OCI-LY1 (cell line): ENCODE data around the gene PURA.
A peak's percentile ranks its signal among the peaks of the same experiment; 100 is the strongest.

ENCODE experiments used
- H2AFZ ChIP-seq: fragments of 200-600 bp; sonication (generic), shearing (Covaris generic); 2 replicates; pipeline ENCODE4 v1.6.0; 2014; ENCODE audit warnings: antibody characterized with exemption, mild to moderate bottlenecking, low read length
- H3F3A ChIP-seq: fragments of 200-600 bp; sonication (generic), shearing (Covaris generic); 2 replicates; pipeline ENCODE4 v1.6.0; 2014; ENCODE audit warnings: mild to moderate bottlenecking, antibody characterized with exemption, low read length, moderate library complexity; ENCODE audit not compliant: insufficient read depth
- H3K27ac ChIP-seq: fragments of 200-600 bp; sonication (generic); 2 replicates; pipeline ENCODE4 v1.5.1; 2014; ENCODE audit warnings: low read length, mixed run types, mild to moderate bottlenecking, low read depth; ENCODE audit not compliant: poor library complexity, severe bottlenecking
- H3K27me3 ChIP-seq: fragments of 200-600 bp; sonication (generic); 2 replicates; pipeline ENCODE4 v1.6.0; 2014; ENCODE audit warnings: antibody characterized with exemption, mild to moderate bottlenecking, low read length, moderate library complexity; ENCODE audit not compliant: insufficient read depth
- H3K36me3 ChIP-seq: fragments of 200-600 bp; sonication (generic); 2 replicates; pipeline ENCODE4 v1.6.1; 2014; ENCODE audit warnings: mild to moderate bottlenecking, antibody characterized with exemption, low read length, moderate library complexity, mixed read lengths; ENCODE audit not compliant: insufficient read depth
- H3K4me1 ChIP-seq: fragments of 200-600 bp; sonication (generic); 2 replicates; pipeline ENCODE4 v1.5.1; 2014; ENCODE audit warnings: mild to moderate bottlenecking, low read length, moderate library complexity; ENCODE audit not compliant: insufficient read depth, severe bottlenecking
- H3K4me2 ChIP-seq: fragments of 200-600 bp; sonication (generic), shearing (Covaris generic); 2 replicates; pipeline ENCODE4 v1.6.1; 2014; ENCODE audit warnings: low read length
- H3K4me3 ChIP-seq: fragments of 200-600 bp; sonication (generic); 2 replicates; pipeline ENCODE4 v1.5.1; 2014; ENCODE audit warnings: low read length, low read depth, mild to moderate bottlenecking, mixed read lengths; ENCODE audit not compliant: poor library complexity, severe bottlenecking
- H3K79me2 ChIP-seq: fragments of 200-600 bp; shearing (Covaris generic); 2 replicates; pipeline ENCODE4 v1.6.1; 2016; ENCODE audit warnings: mixed run types, low read length, mixed read lengths; ENCODE audit not compliant: insufficient read depth
- H3K9ac ChIP-seq: fragments of 200-600 bp; sonication (generic), shearing (Covaris generic); 2 replicates; pipeline ENCODE4 v1.6.1; 2014; ENCODE audit warnings: mild to moderate bottlenecking, low read length, mixed read lengths
- H3K9me2 ChIP-seq: fragments of 200-600 bp; sonication (generic), shearing (Covaris generic); 2 replicates; pipeline ENCODE4 v1.6.1; 2014; ENCODE audit warnings: low read depth, mild to moderate bottlenecking, low read length, mixed read lengths
- H3K9me3 ChIP-seq: fragments of 200-600 bp; shearing (Covaris generic); 2 replicates; pipeline ENCODE4 v1.6.1; 2014; ENCODE audit warnings: low read length, mixed read lengths
- H4K20me1 ChIP-seq: fragments of 200-600 bp; sonication (generic), shearing (Covaris generic); 2 replicates; pipeline ENCODE4 v1.6.0; 2016; ENCODE audit warnings: mild to moderate bottlenecking, low read length; ENCODE audit not compliant: insufficient read depth
- EZH2 ChIP-seq: fragments of 200-600 bp; sonication (generic), shearing (Covaris generic); IDR thresholded peaks from 2 replicates; pipeline ENCODE4 v1.8.0; 2017; ENCODE audit warnings: borderline replicate concordance, mixed run types, mild to moderate bottlenecking, antibody characterized with exemption, low read length, moderate library complexity, mixed read lengths
- TF ChIP-seq, protein P1 (sequence below): fragments of 200-600 bp; sonication (generic), shearing (Covaris generic); IDR thresholded peaks from 2 replicates; pipeline ENCODE4 v1.5.1; 2017; ENCODE audit warnings: mild to moderate bottlenecking, antibody characterized with exemption, low read length, moderate library complexity, mixed read lengths

Gene PURA

GRCh38 chr5:140075371-140075770 is 38.5 kb upstream of the PURA start:
- no peak overlapping the region for H3K27ac ChIP-seq
- no peak overlapping the region for H2AFZ ChIP-seq
- H4K20me1 ChIP-seq, result no peaks in the 10 kb centered on the region
- H3K9me2 ChIP-seq, result no peaks in the 10 kb centered on the region
- H3K9me3 ChIP-seq, result no peaks in the 10 kb centered on the region
- H3F3A ChIP-seq, result no peaks in the 10 kb centered on the region
- no peak overlapping the region for H3K4me2 ChIP-seq
- no peaks in the 10 kb centered on the region for H3K4me1 ChIP-seq
- no peak overlapping the region for H3K9ac ChIP-seq
- no peaks in the 10 kb centered on the region for H3K79me2 ChIP-seq
- no peaks in the 10 kb centered on the region for H3K36me3 ChIP-seq
- no peaks in the 10 kb centered on the region for H3K27me3 ChIP-seq
- TF ChIP-seq EZH2, result no peak
- TF ChIP-seq, protein P1, sequence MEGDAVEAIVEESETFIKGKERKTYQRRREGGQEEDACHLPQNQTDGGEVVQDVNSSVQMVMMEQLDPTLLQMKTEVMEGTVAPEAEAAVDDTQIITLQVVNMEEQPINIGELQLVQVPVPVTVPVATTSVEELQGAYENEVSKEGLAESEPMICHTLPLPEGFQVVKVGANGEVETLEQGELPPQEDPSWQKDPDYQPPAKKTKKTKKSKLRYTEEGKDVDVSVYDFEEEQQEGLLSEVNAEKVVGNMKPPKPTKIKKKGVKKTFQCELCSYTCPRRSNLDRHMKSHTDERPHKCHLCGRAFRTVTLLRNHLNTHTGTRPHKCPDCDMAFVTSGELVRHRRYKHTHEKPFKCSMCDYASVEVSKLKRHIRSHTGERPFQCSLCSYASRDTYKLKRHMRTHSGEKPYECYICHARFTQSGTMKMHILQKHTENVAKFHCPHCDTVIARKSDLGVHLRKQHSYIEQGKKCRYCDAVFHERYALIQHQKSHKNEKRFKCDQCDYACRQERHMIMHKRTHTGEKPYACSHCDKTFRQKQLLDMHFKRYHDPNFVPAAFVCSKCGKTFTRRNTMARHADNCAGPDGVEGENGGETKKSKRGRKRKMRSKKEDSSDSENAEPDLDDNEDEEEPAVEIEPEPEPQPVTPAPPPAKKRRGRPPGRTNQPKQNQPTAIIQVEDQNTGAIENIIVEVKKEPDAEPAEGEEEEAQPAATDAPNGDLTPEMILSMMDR, result peak; percentile 24; the same call in 1 of the 2 replicates
- H3K4me3 ChIP-seq, result no peak overlapping the region

DNA sequence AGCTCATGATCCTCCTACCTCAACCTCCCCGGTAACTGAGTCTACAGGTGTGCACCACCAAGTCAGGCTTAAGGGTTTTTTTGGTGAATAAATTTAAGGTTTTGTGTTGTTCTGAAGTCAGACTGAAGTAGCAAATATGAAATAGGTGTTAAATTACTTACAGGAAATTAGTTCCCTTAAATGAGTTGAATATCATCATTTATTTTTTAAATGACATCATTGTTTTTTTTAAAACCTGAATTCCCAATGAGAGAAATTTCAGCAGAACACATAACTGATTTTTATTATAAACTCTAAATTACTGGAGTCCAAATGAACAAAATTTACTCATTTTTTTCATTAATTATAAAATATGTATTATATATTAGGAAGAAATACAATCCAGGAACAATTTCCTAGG is 37.8 kb upstream of the PURA start:
- Histone ChIP-seq H3K79me2 (no peaks in the 10 kb centered on the region), H3F3A (no peaks in the 10 kb centered on the region), H3K4me1 (no peaks in the 10 kb centered on the region), H3K9ac (no peak overlapping the region), H2AFZ (no peak overlapping the region), H3K9me3 (no peaks in the 10 kb centered on the region), H3K9me2 (no peaks in the 10 kb centered on the region), H3K27me3 (no peaks in the 10 kb centered on the region), H3K36me3 (no peaks in the 10 kb centered on the region), H3K4me2 (no peak overlapping the region), H4K20me1 (no peaks in the 10 kb centered on the region), H3K4me3 (no peak overlapping the region), H3K27ac (no peak overlapping the region)
- TF ChIP-seq, protein P1, result no peak
- no peak for TF ChIP-seq EZH2

DNA sequence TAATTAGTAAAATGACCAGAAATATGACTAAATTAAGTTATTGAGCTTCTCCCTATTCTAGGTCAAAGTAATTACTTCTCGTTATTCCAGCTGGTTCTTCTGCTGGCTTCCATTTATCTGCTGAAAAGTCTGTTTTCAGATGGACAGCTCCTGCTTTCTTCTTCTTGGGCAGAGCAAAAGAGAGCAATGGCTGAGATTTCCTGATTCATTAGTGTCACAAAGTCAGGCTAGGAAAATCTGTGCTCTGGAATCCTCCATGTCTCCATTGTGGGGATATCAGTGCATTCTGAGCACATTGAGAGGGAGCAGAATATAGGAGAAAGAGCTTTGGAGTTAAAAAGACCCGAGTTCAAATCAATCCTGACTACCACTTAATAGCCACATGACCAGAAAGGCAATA is 37.1 kb upstream of the PURA start:
- TF ChIP-seq, protein P1, result no peak
- no peak for TF ChIP-seq EZH2
- no peak overlapping the region for H3K27ac ChIP-seq
- no peaks in the 10 kb centered on the region for H3K4me1 ChIP-seq
- no peaks in the 10 kb centered on the region for H3K9me2 ChIP-seq
- H3K79me2 ChIP-seq, result no peaks in the 10 kb centered on the region
- no peak overlapping the region for H3K4me3 ChIP-seq
- no peaks in the 10 kb centered on the region for H3K9me3 ChIP-seq
- no peak overlapping the region for H3K9ac ChIP-seq
- no peak overlapping the region for H2AFZ ChIP-seq
- H4K20me1 ChIP-seq, result no peaks in the 10 kb centered on the region
- H3K4me2 ChIP-seq, result no peak overlapping the region
- H3K36me3 ChIP-seq, result no peaks in the 10 kb centered on the region
- no peaks in the 10 kb centered on the region for H3F3A ChIP-seq
- no peaks in the 10 kb centered on the region for H3K27me3 ChIP-seq
